ENCODE data around the gene MYADML2. TPM values are rescaled to one million over a fixed set of nuclear protein-coding genes. Genes with fewer than 3 reads are reported as not detected.

Gene MYADML2
- total and polyA plus RNA-seq, 2 of the 8 experiments (the other 6 are each of a cell fraction or from before 2014, with no cell fraction given): 0.26 to 0.47 TPM

DNA sequence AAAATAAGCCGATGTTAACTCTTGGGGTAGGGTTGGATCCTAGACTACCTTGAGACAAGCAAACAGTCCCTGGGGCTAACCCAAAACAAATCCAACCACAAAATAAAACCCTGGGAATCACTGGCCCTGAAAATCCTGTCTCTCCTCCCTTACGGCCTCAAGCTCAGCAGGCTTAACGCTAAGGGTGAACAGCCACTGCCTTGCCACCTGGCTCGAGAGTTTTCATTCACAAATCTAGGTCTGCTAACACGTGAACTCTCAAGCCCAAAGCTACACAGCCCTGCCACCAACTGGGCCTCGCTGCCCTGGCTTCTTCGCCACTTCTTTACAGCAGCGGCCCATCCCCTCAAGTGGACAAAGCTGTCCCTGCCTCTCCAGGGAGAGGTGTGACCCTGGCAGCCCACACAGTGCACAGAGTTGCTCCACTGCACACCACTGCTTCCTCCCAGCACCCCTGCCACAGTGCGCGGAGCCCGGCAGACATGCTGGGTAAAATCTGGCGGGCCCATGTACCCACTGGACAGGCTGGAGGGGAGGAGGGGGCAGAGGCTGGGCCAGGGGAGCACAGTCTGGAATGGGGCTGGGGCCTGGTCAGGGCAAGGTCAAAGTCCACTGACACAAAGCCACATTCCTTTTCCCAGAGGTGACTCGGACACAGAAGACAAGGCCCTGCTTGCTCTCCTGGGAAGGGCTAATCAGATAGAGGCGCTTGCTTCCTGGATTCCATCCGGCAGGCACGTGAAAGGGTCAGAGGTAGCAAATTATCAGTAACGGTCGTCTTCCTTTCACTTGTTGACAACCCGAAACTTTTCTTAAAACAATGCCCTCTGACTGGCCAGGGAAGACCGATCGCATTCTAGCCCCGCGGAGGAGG, 36.8 kb downstream of the MYADML2 start (continued):
- TF ChIP-seq, protein P1, sequence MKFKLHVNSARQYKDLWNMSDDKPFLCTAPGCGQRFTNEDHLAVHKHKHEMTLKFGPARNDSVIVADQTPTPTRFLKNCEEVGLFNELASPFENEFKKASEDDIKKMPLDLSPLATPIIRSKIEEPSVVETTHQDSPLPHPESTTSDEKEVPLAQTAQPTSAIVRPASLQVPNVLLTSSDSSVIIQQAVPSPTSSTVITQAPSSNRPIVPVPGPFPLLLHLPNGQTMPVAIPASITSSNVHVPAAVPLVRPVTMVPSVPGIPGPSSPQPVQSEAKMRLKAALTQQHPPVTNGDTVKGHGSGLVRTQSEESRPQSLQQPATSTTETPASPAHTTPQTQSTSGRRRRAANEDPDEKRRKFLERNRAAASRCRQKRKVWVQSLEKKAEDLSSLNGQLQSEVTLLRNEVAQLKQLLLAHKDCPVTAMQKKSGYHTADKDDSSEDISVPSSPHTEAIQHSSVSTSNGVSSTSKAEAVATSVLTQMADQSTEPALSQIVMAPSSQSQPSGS (IDR thresholded peaks at IDR 0.05; ENCODE audit: low read length): no peak
